ENCODE results near the gene CD82. TPM values are rescaled to one million over a fixed set of nuclear protein-coding genes. Genes with fewer than 3 reads are reported as not detected.
A peak's percentile ranks its signal among the peaks of the same experiment; 100 is the strongest.

CD82 gene
- total RNA-seq, 3 donors from 2014 or later: 12.0 to 40.4 (median 38.0) TPM

GRCh38 chr11:44622721-44623258 is 57.3 kb downstream of the CD82 start:
- Histone ChIP-seq H3K27me3 (no peaks in the 10 kb centered on the region), H3K27ac (no peak overlapping the region), H3K4me3 (no peak overlapping the region), H3K4me1 (peaks cover 0 to 3% of the 10 kb centered on the region in 2 donors), H3K36me3 (peaks cover 5% of the 10 kb centered on the region), H3K9me3 (no peaks in the 10 kb centered on the region)
- DNase-seq (ENCODE audit: low spot score in 2 of 2): peak in 1 of 2 donors; percentile 11
- intact Hi-C loops (cut with DNase I; ENCODE audit: low total_unique reads): loop anchor here (10.0 kb wide), 1 partner anchor 292 kb away; no protein-coding TSS in a partner anchor
- no peak for TF ChIP-seq POLR2AphosphoS5 (IDR thresholded peaks at IDR 0.05)
- TF ChIP-seq CTCF (IDR thresholded peaks at IDR 0.05): no peak
- TF ChIP-seq POLR2A (IDR thresholded peaks at IDR 0.05): no peak

- Histone ChIP-seq H3K4me1 (peaks cover 0 to 8% of the 10 kb centered on the region in 2 donors), H3K27ac (peak overlapping the region in 1 of 2 donors; percentile 25), H3K36me3 (peaks cover 3% of the 10 kb centered on the region), H3K4me3 (no peak overlapping the region), H3K9me3 (no peaks in the 10 kb centered on the region), H3K27me3 (no peaks in the 10 kb centered on the region)
- no peak for DNase-seq (ENCODE audit: low spot score in 2 of 2)
- TF ChIP-seq POLR2AphosphoS5 (IDR thresholded peaks at IDR 0.05) (no peak), POLR2A (IDR thresholded peaks at IDR 0.05) (no peak), CTCF (IDR thresholded peaks at IDR 0.05) (no peak)
- intact Hi-C loops (cut with DNase I; ENCODE audit: low total_unique reads): loop anchor here (10.0 kb wide), 1 partner anchor 291 kb away; no protein-coding TSS in a partner anchor
These were observed 57.9 kb downstream of the CD82 start for GRCh38 chr11:44623341-44623730.

- Histone ChIP-seq H3K4me1 (peaks cover 0 to 8% of the 10 kb centered on the region in 2 donors), H3K4me3 (no peak overlapping the region), H3K36me3 (no peaks in the 10 kb centered on the region), H3K27me3 (no peaks in the 10 kb centered on the region), H3K27ac (peak overlapping the region in 1 of 2 donors; percentile 25), H3K9me3 (no peaks in the 10 kb centered on the region)
- peak in 1 of 2 donors; percentile 16 for DNase-seq (ENCODE audit: low spot score in 2 of 2)
- intact Hi-C loops (cut with DNase I; ENCODE audit: low total_unique reads): loop anchor here (10.0 kb wide), 1 partner anchor 291 kb away; no protein-coding TSS in a partner anchor
- TF ChIP-seq POLR2A (IDR thresholded peaks at IDR 0.05): no peak
- TF ChIP-seq POLR2AphosphoS5 (IDR thresholded peaks at IDR 0.05): no peak
- no peak for TF ChIP-seq CTCF (IDR thresholded peaks at IDR 0.05)
These were observed 58.4 kb downstream of the CD82 start for GRCh38 chr11:44623731-44624491.

GRCh38 chr11:44624761-44625221 is 59.3 kb downstream of the CD82 start:
- peak in 1 of 2 donors; percentile 12 for DNase-seq (ENCODE audit: low spot score in 2 of 2)
- Histone ChIP-seq H3K9me3 (no peaks in the 10 kb centered on the region), H3K36me3 (no peaks in the 10 kb centered on the region), H3K4me3 (no peak overlapping the region), H3K27ac (no peak overlapping the region), H3K27me3 (no peaks in the 10 kb centered on the region), H3K4me1 (peaks cover 0 to 8% of the 10 kb centered on the region in 2 donors)
- intact Hi-C loops (cut with DNase I; ENCODE audit: low total_unique reads): loop anchor here (10.0 kb wide), 1 partner anchor 290 kb away; no protein-coding TSS in a partner anchor
- no peak for TF ChIP-seq CTCF (IDR thresholded peaks at IDR 0.05)
- no peak for TF ChIP-seq POLR2A (IDR thresholded peaks at IDR 0.05)
- TF ChIP-seq POLR2AphosphoS5 (IDR thresholded peaks at IDR 0.05): no peak

Measured in breast epithelium (tissue), 4 donors.